GM21786 (cell line): ENCODE data around the gene FHL1.

ENCODE experiments used
- ATAC-seq: cut with Tn5 transposase; IDR thresholded peaks from one replicate; pipeline ENCODE4 v1.9.1; 2021; ENCODE audit not compliant: unreplicated experiment

Gene FHL1

GRCh38 chrX:136250191-136251040, 103.1 kb downstream of the FHL1 start:
- ATAC-seq, result peak; percentile 31

GRCh38 chrX:136251041-136251991, 104.0 kb downstream of the FHL1 start, which contains the start of gene MAP7D3:
Gene MAP7D3 (minus strand): TSS chrX:136251400. CDS start chrX:136251358, 42 bp downstream.
- ATAC-seq, result peak; percentile 83

- ATAC-seq, result no peak
Observed at GRCh38 chrX:136255541-136255940, 108.2 kb downstream of the FHL1 start.

- ATAC-seq, result no peak
Observed at GRCh38 chrX:136256026-136256425, 108.7 kb downstream of the FHL1 start.

GRCh38 chrX:136258951-136259350, 111.6 kb downstream of the FHL1 start:
- no peak for ATAC-seq

GRCh38 chrX:136259543-136259942, 112.2 kb downstream of the FHL1 start:
- no peak for ATAC-seq

GRCh38 chrX:136260776-136261175, 113.4 kb downstream of the FHL1 start:
- ATAC-seq, result no peak
